HG02623 (cell line): ENCODE data around the gene LRP6.
"Not testable (repeated sequence)": the region's sequence is repeated elsewhere in the genome, so short reads cannot be mapped to it uniquely, and the experiment has no call there.

Source experiments
- ATAC-seq: cut with Tn5 transposase; IDR thresholded peaks from one replicate; pipeline ENCODE4 v1.9.1; 2021; ENCODE audit warnings: moderate library complexity; ENCODE audit not compliant: unreplicated experiment

LRP6 gene

DNA sequence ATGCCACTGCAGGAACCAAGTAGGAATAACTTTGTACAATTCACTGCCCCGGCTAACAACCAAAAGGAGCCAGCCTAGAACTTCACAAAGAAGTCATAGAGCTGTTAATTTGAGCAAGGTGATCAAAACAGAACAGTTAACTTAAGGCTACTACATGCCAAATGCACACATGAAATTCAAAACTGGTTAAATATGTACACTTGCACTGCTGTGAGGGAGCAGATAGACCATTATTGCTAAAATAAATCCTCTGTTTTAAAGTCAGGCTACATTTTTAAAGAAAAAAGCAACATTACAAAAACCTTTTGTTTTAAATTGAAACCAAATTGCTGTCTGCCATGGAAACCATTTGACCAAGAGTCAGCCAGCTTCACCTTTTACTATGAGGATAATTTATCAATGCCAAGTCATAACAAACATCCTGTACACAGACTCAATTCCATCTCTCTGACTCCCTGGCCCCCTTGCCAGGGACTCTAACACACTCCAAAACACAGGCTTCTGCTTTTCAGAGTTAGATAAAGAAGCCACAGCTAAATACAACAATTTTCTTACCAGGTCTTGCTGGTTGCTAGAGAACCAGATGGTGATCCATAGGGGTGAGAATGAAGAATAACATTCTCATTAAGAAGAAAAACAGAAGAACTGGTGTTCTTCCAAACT is 84.0 kb downstream of the LRP6 start:
- ATAC-seq = no peak

DNA sequence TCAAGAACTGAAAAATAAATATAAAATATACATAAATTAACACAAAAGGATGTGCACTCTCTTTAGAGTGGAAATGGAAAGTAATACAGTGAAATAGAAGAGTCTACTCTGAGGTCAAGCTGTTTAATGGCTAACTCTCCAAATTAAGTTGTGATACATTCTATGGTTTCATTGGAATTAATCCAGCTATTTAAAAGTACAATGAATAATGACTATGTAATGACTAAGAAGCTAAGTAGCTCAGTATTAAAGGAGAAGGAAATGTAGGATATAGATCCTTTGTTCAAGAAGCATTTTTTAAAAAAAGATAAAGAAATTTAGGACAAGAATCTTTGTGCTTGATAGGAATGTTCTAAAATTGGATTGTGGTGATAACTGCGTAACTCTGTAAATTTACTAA is 85.3 kb downstream of the LRP6 start:
- ATAC-seq = no peak

GRCh38 chr12:12180575-12180974 is 86.3 kb downstream of the LRP6 start:
- no peak for ATAC-seq

- ATAC-seq = no peak
Measured at GRCh38 chr12:12180136-12180535, 86.7 kb downstream of the LRP6 start.

- no peak for ATAC-seq
Measured at GRCh38 chr12:12178559-12178958, 88.3 kb downstream of the LRP6 start.

GRCh38 chr12:12176402-12176801 is 90.4 kb downstream of the LRP6 start:
- peak; percentile 62 for ATAC-seq

DNA sequence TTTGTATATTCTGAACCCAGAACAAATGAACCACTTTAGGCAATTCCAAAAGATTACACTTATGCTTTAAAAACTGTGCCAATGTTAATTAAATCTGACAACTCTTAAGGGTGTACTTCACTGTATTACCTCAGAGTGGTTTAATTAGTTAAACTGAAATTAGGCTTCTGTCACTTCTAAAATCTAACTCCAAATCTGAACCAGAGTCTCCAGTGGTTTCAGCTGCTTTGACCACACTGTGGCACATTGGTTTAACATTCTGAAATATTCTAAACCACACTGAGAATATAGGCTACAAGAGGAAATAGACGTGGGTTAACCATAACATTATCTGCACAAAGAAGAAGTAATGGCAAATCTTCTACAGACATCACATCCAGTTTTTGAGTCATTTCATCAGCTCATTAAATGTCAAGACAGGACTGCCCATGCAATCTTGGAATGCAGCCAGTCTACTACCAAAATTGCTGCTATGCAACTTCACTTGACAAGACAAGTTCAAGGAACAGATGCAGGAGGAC is 94.8 kb downstream of the LRP6 start:
- ATAC-seq = no peak

GRCh38 chr12:12167847-12168246 is 99.0 kb downstream of the LRP6 start:
- no peak for ATAC-seq

DNA sequence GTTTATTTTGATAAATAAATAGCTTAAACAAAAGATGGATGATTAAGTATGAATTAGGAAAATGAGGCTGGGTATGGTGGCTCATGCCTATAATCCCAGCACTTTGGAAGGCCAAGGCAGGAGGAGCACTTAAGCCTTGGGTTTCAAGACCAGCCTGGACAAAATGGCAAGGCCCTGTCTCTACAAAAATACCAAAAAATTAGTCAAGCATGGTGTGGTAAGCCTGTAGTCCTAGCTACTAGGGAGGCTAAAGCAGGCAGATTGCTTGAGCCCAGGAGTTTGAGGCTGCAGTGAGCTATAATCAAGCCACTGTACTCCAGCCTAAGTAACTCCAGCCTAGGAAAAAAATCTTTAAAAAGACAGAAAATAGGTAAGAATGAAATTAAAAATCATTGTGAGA is 100.1 kb downstream of the LRP6 start:
- no peak for ATAC-seq

DNA sequence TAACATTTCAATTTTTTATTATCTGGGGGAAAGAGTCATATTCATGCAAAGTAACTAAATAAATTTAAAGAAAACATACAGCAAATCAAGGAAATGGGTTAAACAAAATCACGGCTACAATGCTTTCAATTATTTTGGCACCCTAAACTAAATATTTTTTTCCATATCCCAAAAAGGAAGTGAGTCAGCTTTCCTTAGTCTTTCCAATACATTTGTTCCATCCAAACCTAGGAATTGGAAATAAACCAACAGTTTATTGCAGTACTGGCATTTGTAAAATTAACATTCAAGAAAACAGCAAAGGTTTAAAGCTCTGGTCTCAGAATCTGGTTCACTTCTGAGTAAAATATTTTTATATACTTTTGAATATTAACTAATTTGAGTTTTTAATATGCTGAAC is 106.9 kb downstream of the LRP6 start:
- ATAC-seq = no peak

DNA sequence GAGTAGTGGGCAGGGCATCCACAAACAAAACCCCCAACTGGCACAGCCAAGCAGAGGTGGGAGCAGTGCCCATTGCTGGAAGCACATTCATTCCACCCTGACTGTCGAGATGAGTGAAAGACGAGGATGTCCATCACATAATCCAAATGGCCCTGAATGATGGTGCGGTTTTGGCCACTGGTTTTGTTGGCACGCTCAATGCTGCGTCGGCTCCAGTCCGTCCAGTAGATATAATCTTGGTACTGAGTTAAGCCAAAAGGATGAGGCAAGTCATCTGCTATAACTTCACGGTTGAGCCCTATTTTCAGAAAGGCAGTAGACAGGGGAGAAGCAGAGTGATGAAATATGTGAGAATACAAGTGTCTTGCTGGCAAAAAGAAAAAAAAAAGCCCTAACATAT is 108.0 kb downstream of the LRP6 start:
- ATAC-seq = no peak

GRCh38 chr12:12157424-12157823 is 109.4 kb downstream of the LRP6 start:
- no peak for ATAC-seq

- ATAC-seq = no peak
Measured at GRCh38 chr12:12156828-12157227, 110.0 kb downstream of the LRP6 start.

GRCh38 chr12:12156116-12156515 is 110.7 kb downstream of the LRP6 start:
- ATAC-seq = no peak

DNA sequence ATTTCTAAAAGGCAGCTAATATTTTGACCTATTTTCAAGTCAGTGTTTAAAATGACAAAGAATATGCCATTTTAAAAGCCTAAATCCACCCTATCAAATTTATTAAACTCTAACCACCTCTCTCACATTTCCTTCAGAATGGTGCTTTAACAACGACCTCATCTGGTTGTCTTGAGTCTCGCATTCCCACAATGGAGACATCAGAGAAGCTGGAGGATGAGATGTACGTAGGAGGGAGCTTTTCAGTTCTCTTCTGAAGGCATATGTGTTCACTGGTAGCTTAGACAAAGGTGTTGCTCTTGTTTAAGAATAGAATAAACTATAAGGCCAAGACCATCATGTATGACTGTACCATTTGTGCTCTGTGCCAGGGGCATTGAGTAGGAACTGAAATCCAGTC is 113.2 kb downstream of the LRP6 start:
- no peak for ATAC-seq

DNA sequence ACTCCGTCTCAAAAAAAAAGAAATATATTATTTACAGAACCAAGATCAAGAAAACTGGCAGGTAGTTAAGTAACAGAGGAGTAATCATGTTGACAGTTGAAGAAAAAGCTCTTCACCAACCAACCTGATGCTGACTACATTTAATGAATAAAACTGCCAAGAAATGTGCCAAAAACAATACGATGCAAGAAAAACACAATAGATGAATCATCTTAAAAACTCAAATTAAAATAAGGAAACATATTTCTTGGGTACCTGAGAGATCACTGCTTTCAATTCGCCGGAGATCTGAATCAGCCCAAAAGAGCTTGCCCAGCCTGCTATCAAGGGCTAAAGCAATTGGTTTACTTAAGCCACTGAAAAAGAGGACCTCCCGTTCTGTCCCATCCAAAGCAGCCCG is 119.7 kb downstream of the LRP6 start:
- ATAC-seq = no peak

GRCh38 chr12:12144531-12144930 is 122.3 kb downstream of the LRP6 start:
- not testable (repeated sequence) for ATAC-seq

DNA sequence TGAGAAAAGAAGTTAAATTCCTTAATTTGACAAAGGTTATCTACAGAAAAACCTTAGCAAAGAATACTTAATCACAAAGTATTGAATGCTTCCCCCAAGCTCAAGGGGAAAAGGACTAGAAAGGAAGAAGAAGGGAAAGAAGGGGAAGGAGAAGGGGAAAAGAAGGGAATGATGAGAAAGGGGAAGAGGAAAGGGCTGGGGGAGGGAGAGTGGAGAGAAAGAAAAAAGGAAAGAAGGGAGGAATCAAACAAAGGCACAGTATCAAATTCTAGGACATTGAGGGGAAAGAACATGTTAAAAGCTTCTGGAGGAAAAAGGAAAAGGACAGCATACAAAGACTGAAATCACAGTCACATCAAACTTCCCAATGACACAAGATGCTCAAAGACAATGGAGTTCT is 125.8 kb downstream of the LRP6 start:
- no peak for ATAC-seq

GRCh38 chr12:12138203-12139154 is 128.4 kb downstream of the LRP6 start:
- ATAC-seq = no peak

- ATAC-seq = no peak
Measured at GRCh38 chr12:12133785-12134184, 133.1 kb downstream of the LRP6 start.

- ATAC-seq = no peak
Measured at GRCh38 chr12:12133259-12133658, 133.6 kb downstream of the LRP6 start.

GRCh38 chr12:12128670-12129069 is 138.2 kb downstream of the LRP6 start:
- no peak for ATAC-seq
